ENCODE measurements around the gene NXPH1.
A peak's percentile ranks its signal among the peaks of the same experiment; 100 is the strongest.

The NXPH1 gene

DNA sequence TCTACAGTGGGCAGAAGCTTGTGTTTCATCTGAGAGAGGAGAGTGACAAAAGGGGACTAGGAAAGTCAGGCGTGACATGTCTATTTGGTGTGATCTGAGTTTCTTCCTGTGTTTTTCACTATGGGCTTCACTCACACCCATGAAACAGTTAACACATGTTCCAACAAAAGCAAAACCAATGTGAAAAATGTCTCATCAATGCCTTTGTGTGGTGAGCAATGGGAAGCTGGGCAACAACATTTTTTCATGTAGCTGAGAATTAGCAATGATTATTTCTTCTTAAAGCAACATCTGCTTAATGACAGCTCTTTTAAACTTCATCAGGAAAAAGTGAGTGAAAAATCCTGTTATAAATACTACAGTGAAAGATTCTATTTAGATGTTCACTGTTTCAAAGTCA lies 76.2 kb downstream of the NXPH1 start:
- no peak for DNase-seq

DNA sequence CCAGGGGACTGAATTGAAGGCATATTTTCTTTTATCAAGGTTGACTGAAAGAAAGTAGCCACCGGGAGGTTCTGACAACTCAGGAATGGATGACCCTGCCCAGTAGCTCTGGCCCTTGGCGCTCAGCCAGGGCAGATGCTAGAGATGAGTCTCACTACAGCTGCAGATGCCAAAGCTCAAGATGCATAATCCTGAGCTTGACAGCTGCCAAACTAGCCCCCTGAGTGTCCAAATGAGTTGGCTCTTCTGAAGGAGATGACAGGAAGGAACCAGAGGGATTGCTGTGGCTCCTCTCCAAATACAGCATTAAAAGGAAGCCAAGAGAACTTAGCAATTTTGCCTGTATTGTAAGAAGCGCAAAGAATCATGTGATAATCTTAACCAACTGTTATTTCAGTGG lies 78.4 kb downstream of the NXPH1 start:
- no peak for DNase-seq

DNA sequence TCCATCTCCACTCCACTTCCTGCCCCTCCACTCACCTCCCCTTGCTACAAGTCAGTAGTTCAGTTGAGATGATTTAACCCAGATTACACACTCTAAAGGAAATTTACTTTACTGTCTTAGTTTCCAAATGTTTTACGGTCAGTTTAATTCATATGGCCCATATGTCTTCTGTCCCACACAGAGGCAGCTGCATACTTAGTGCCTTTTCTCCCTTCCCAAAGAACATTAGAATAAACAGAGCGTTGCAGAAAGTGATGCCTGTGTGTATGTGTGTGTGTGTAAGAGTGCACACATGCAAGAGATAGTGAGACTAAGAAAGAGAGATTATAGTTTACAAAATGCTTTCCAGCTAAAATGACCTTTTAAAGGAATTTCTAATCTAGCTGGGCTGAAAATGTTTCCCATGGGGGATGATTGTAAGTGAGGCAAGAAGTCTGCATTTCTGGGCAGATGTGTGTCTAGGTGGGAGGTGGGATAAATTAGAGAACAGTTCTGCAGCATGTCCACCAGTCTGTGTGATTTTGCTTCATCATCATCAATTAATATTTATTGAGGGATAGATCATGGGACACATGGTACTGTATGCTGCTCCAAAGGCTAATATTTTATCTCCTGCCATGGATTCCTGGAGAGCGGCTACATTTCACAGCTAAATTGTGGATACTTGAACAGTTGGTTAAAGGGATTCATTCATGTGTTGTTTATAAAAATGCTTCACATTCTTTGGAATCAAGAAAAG lies 81.5 kb downstream of the NXPH1 start:
- no peak for DNase-seq

- no peak for DNase-seq
Measured at GRCh38 chr7:8515640-8516185, 82.3 kb downstream of the NXPH1 start.

GRCh38 chr7:8516976-8517375 lies 83.6 kb downstream of the NXPH1 start:
- no peak for DNase-seq

GRCh38 chr7:8528311-8528710 lies 94.9 kb downstream of the NXPH1 start:
- no peak for DNase-seq

DNA sequence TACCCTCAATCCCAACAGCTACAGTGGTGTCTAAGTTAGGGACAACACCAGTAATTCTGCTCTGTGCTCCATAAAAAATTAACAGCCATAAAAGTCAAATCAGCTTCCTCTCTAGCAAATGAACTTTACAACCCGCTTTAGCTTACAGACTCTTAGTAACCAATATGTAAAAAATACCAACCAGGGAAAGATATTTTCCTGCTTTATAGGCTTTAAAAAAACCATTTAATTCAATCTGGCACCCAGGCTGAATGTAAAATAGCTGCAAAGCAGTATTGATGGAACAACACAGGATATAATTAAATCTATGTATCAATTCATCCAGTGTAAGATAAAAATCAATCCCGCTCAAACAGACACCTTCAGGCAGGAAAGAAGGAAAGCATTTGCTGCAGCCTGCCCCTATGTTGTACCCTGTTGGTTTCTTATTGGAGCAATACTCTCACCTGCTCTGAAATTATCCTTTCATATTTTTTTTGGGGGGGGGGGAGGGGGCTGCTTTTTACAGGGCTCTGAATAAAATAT lies 98.6 kb downstream of the NXPH1 start:
- DNase-seq: no peak

DNA sequence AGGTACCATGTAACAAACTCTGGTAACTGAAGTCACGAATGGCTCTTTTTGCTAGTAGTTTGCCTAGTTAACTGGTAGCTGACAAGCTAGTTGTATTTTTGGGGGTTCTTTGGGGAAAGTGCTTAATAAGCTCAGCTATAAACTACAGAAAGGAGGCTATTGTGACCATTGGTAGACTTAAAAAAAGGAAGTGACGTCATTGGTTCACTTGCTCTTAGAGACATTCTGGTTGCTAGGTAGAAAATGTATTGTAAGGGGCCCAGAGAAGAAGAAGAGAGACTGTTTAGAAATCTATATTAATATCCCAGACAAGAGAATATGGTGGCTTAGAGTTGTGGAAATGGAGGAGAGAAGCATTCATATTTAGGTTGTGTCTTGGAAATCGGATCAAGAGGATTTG lies 103.0 kb downstream of the NXPH1 start:
- DNase-seq: no peak

DNA sequence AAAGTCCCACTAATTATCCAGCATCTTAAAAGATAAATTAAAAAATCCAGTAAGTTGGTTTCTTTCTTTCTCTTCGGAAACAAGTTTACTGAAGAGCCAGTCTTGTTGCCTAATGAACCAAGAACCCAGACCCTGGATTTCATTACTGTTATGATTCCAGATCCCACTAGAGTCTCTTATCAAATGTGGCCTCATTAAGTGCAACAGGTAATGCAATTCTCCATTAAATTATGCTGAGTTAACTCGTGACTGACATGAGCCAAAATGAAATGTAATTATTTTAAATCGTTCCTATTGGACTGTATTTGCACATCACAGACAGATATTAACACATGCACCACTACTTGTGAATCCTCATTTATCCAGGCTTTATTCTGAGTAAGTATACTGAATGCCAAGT lies 115.6 kb downstream of the NXPH1 start:
- DNase-seq: no peak

DNA sequence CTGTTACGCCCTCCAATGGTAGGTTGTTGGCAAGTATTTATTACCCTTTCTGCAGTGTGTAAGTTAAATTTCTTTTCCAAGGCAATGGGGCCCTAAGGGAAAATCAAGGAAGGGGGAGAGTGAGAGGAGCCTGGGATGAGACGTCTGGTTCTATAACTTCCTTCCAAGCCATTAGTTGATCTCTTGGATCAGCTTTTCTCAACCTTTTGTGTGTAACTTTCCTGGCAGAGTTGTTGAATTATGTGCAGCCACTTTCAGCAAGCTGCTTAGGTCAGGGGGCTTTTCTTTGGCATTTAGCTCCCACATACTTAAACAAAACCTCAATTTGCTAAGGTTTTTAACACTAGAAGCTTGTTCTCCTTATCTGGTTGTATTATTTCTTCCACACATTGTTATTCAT lies 127.1 kb downstream of the NXPH1 start:
- no peak for DNase-seq

GRCh38 chr7:8561449-8561848 lies 128.0 kb downstream of the NXPH1 start:
- no peak for DNase-seq

- DNase-seq: peak in 1 of 2 experiments; percentile 6
Measured at GRCh38 chr7:8564281-8564680, 130.9 kb downstream of the NXPH1 start.

- DNase-seq: no peak
Measured at GRCh38 chr7:8566016-8566415, 132.6 kb downstream of the NXPH1 start.

DNA sequence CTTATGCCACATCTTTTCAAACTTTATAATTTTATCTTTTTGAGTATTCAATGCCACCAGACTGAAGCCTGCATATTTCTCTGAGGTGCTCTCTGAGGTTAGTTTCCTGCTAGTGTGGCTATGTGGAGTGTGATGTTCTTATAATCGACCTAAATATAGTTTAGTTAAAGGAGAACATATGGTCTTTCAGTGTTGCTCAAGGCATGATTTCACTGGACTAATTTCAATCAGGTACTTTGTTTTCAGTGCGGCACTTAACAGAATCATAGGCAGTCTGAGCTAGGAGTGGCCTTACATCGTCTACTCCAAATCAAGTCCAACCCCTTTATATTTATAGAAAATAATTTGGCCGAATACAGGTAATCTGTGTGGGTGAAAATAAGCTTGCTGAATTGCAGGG lies 134.2 kb downstream of the NXPH1 start:
- peak in 1 of 2 experiments; percentile 35 for DNase-seq

DNA sequence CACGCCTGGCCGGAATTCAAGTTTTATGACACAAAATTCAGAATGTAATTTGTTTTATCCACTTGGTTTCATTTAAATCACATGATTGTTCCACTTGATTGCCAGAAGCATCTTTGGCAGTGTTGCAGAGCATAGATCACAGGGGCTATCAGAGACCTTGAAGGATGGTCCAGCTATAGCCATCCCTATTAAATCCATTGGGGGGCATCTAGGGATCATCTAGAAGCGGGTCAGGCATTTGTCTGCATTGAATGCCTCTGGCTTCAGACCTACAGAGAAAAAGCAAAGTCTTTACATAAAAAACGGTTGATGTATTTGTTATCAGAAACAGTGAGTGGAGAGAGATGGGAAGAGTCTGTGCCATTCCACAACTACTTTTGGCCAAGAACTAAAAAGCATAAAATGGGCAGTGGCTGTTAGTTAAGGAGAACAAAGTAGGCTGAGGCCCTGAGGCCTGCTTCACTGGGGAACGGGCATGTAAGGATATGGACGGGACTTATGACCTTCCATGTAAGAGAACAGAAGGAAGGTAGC lies 146.3 kb downstream of the NXPH1 start:
- DNase-seq: no peak

GRCh38 chr7:8581842-8582241 lies 148.4 kb downstream of the NXPH1 start:
- DNase-seq: no peak

DNA sequence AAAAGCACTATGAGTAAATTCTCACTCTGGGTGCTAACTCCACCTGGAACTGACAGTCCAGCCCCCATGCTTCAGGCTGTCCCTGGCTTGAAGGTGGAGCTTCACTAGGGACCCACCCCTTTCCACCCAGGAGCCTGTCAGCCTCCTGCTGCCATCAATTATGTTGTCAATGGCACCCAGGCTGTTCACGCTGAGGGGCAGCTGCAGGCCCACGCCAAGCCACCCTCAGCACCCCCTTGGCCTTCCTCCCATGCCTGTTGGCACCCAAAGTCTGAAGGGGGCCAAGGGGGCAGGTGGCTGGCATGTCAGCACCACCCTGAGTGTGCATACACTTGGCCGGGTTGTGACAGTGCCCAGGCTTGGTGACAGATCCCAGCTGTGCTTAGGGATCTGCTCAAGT lies 149.3 kb downstream of the NXPH1 start:
- DNase-seq: no peak

DNA sequence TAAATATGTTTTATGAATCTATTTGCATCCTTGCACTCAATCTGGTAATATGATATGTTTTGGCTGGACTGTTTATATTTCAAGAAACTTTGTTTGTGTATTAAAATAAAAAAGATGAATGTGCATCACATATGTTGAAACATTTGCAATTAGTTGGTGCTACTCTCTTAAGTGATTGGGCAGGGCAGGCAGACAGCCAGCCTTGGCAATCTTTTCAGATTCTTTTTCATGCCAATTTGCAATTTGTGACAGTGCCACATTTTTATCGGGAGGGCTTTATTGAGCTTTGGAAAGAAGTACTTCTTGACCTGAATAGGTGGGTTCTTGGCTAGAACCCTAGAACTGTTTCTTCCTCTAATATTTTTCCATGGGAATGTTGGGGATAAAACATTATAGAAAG lies 152.2 kb downstream of the NXPH1 start:
- no peak for DNase-seq

DNA sequence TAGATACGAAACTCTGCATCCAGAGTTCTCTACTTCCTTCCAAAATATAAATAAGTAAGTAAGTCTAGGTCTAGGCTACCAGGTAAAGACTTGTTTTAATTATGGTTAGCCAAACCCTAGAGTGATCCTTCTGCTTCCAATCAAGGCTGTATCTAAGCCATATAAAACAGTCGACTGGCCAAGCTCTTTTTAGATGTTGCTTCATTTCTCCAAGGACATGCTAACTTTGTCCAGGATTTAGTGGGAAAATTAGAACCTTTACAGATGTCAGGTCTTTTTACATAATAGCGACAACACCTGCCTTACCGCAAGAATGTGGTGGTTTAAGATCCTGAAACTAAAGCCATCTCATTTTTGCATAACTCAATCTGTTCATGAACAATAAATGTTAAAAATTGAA lies 156.8 kb downstream of the NXPH1 start:
- no peak for DNase-seq

- DNase-seq: no peak
Measured at GRCh38 chr7:8590791-8591190, 157.4 kb downstream of the NXPH1 start.

DNA sequence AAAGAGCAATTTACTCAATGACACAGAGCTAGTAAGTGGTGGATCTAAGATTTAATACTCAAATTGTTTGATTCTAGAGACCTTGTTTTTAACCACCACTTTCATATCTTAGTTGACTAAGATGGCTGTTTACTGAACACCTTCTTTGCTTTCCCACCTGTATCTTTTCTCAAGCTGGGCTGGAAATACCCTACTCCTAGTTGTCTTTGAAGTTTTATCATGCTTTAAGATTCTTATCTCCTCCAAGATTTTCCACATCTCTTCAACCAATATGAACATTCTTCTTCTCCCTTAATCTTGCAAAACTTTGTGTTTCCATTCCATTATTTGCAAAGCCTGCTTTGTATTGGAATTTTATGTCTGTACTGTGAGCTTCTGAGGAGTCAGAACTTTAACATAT lies 157.9 kb downstream of the NXPH1 start:
- no peak for DNase-seq

DNA sequence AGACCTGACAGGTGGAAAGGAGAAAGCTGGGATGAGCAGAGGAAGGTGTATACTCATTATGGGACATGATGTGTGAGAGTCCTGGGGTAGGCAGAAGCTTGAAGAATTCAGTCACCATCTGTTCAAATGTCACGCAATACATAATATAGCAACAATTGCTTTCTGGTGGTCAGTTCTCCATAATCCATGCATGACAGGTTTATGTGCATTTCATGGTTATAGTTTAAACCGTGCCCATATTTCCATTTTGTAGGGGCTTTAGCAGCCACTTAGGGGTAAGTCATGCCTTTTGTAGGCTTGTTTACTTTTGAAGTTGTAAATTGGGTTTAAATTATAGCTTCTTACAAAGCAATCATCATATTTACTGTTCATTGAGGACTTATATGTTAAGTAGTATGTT lies 158.8 kb downstream of the NXPH1 start:
- DNase-seq: no peak

- no peak for DNase-seq
Measured at GRCh38 chr7:8594115-8594514, 160.7 kb downstream of the NXPH1 start.

DNA sequence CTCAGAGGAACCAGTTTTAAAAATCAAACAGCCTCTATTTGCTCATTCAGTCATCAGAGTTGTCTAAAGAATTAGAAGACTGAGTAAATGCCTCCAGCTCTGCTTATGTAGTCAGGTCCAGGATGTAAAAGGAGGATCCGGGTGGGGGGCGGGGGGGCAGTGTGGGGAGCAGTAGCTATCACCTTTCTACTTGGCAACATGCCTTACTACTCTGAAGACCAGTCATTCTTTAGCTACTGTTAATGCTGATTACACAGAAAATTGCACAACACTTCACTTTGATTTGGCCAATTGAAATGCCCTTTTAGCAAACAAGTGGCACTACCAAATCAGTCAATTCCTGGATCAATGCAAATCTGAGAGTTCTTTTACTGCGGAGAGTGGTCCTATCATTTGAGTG lies 164.2 kb downstream of the NXPH1 start:
- DNase-seq: no peak

GRCh38 chr7:8601121-8601520 lies 167.7 kb downstream of the NXPH1 start:
- no peak for DNase-seq
